GM18508 (cell line): Measurements from ENCODE around the gene THAP4.
"Not testable (repeated sequence)": the region's sequence is repeated elsewhere in the genome, so short reads cannot be mapped to it uniquely, and the experiment has no call there.

Source experiments
- ATAC-seq: cut with Tn5 transposase; IDR thresholded peaks from one replicate; pipeline ENCODE4 v1.9.1; 2021; ENCODE audit warnings: moderate number of reproducible peaks; ENCODE audit not compliant: insufficient read depth, unreplicated experiment

The THAP4 gene

DNA sequence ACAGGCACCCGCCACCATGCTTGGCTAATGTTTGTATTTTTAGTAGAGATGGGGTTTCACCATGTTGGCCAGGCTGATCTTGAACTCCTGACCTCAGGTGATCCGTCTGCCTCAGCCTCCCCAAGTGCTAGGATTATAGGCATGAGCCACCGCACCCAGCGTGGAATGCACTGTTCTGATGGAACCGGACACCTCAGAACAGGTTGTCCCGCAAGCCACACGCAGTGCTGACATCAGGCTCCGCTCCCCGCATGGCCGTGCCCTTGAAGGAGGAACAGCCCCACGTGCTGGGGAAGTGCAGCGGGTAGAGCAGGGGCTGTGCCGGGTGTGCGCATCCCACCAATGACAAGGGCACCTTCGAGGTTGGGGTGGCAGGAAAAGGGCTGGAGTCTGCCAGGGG lies 69.7 kb downstream of the THAP4 start:
- not testable (repeated sequence) for ATAC-seq

DNA sequence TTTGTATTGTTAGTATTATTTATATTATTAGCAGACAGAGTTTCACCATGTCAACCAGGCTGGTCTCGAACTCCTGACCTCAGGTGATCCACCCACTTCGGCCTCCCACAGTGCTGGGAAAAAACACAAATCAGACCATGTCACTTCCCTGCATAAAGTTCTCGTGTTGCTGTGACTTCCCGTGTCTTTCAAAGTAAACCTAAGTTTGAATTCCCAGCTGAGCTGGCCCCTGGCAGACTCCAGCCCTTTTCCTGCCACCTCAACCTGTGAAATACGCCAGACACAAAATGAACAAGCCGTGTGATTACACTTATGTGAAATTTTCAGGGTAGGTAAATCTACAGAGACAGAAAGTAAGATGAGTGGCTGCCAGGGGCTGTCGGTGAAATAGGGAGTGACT lies 70.5 kb downstream of the THAP4 start:
- no peak for ATAC-seq

DNA sequence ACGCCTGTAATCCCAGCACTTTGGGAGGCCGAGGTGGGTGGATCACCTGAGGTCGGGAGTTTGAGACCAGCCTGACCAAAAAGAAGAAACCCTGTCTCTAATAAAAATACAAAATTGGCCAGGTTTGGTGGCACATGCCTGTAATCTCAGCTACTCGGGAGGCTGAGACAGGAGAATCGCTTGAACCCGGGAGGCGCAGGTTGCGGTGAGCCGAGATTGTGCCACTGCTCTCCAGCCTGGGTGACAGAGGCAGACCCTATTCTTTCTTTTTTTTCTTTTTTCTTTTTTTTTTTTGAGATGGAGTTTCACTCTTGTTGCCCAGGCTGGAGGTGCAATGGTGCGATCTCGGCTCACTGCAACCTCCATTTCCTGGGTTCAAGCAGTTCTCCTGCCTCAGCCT lies 70.9 kb downstream of the THAP4 start:
- ATAC-seq = not testable (repeated sequence)

DNA sequence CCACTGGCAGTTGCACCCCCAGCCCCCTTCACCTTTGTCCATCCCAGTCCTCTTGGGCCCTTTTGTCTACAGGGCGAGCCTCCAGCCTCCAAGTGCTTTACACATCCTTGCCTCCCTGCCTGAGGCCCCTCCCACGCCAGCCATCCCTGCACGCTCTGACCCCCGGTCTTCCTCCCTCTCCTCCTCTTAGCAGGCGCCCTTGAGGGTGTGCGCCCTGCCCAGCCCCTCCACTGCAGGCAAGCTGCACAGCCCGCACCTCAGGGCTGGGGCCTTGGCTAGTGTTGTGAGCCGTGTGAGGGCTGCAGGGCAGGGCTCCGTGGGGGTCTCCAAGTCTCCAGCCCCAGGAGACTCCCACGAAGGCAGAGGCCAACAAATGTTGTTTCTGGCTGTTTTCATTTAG lies 71.5 kb downstream of the THAP4 start:
- ATAC-seq = no peak

DNA sequence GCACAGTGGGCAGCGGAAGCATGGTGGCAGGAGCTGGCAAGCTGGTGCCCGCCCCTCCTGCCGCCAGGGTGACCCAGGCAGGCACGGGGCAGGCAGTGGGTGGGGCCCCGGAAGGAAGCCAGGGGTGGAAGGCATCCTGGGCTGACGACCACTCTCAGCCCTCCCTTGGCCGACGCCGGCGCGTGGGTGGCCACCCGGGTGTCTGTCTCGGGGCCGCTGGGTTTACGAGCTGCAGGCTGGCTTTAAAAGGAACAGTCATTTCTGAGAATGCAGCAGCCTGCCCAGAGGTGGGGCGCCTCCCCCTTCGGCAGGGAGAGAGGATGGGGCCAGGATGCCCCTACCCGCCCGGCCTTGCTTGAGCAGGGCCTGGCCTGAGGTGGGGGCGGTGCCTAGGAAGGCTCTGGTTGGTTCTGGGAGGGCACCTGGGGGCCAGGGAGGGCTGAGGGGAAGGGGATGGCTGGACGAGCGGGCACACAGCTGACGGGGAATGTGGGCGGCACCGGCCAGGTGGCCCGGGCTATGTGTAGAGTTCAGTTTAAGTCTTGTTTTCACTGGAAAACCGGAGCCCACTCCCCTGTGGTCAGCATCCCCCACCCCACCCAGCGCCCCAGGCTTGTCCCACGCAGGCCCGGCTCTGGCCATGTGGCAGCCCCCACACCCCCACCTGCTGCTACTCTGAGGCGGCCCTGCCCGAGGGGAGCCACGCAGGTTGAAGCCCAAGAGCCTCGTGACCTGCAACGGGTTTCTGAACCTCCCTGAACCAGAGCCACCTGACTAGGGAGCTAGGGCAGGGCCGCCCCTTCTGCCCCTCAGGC lies 72.2 kb downstream of the THAP4 start:
- no peak for ATAC-seq

DNA sequence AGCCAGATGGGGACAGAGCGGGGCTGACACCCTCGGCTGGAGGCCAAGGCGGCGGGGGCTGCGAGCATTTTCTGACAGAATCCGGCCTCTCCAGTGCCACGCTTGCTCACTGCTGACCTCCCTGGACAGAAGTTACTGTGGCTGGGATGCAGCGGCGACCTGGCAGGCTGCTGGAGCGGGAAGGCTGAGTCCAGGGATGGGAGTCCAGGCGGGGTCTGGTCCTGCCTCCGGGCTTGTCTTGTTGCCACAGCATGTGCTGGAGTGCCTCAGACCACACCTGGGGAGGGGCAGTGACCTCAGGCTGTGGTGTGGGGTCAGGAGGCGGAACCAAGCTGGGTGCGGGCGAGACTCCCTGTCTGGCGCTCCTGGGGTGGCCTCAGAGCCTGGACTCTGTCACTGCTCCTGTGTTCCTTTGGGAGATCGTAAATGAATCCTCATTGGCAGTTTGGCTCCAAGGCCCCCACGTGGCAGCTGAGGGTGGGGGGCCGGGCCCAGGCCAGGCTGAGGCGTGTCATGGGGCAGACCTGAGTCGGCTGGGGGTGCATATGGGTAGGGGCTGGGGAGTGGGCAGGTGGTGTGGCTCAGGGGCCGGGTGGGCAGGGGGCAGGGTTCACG lies 72.9 kb downstream of the THAP4 start:
- no peak for ATAC-seq

DNA sequence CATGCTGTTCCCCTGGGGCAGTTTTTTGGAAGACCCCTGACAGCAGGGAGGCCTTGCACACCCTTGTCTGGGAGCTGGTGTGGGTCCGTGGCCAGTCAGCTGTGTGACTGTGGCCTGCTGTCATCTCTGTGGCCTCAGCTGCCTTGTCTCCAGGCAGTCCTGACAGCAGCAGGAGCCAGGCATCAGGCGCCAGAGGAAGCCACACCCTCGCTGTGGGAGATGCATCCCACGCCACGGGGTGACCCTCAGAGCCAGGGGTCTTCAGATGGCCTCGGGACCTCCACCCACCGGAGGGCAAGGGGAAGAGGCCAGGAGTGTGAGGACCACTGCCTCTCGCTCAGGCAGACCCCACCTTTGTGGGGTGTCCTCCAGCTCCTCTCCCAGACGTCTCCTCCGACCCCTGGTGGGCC lies 73.4 kb downstream of the THAP4 start:
- no peak for ATAC-seq

DNA sequence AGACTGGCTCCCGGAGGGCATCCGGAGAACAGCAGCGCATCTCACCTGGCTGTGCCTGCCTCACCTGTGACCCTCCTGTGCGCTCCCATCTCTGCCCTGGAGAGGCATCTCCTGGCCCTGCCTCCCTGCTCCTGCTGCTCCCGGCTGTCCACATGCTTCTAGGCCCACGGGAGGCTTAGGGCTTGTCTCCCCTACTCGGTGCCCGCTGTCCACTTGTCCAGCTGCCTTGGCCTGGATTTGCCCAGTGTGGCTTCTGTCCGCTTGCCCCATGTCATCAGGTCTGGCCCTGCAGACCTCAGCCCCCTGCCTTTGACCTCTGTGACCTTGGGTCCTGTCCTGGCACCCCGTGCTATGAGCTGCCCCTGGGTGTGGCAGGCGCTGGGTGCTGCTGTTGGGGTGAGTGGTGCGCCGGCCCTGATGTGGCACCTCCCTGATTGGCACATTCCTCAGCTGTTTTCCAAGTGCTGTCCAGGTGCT lies 73.9 kb downstream of the THAP4 start:
- no peak for ATAC-seq

DNA sequence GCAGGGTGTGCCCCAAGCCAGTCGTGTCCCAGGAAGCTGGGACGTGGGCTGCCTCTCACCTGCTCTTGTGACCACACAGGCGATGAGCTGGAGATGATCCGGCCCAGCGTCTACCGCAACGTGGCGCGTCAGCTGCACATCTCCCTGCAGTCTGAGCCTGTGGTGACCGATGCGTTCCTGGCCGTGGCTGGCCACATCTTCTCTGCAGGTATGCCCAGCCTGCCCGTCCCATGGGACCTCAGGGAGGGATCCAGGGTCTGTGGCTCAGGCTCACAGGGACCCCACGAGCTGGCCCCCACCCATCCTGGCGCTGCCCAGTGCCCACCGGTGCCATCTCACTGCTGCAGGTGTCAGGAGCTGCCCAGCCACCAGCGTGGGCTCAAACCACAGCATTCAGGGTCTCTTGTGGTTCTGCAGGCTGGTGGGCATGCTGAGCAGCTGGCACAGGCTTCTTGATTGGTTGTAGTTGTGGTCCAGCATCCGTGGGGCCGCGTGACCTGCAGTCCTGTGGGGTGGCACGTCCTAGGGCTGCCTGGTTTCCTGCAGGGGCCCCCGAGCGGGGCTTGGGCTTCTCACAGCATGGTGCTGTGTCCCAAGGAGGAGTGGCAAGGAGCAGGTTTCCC lies 74.6 kb downstream of the THAP4 start:
- ATAC-seq = no peak

DNA sequence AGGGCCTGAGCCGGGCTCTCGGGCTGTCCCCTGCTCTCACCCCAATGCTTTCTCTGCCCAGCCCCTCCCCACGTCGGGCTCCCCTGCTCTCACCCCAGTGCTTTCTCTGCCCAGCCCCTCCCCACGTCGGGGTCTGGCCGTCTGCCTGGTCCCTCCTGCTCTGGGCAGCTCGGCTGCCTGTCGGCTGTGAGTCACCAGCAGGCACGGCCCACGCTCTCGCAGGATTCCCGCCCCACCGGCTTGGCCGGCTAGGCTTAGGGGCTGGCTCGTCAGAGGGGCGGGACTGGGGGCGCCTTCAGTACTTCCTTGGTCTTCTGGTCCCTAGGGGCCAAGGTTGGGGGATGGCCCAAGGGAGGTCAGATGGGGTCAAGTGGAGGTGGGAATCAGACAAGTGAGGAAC lies 75.1 kb downstream of the THAP4 start:
- no peak for ATAC-seq

DNA sequence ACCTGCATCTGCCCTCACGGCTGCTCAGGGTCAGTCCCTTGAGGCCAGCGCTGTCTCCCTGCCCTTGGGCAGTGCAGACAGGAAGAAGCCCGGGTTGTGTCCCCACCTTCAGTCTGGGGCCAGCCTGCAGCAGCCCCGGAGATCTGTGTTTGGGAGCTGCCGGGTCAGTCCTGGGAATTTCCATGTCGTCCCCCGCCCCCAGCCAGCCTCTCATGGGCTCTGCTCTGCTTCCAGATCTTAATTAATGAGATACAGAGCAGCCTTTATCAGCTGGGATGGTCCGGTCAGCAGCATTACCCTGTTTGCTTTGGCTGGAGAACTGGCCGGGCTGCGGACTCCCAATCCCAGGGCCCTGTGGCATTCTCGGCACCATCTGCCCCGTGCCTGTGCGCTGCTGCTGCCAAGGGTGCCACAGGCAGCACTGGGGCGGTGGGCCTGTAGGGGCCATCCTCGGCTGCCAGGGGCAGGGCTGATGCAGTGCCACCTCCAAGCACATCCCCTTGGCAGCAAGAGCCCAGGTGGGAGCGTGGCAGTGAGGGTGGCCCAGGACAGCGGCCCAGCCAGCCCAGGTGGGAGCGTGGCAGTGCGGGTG lies 76.0 kb downstream of the THAP4 start:
- ATAC-seq = no peak

DNA sequence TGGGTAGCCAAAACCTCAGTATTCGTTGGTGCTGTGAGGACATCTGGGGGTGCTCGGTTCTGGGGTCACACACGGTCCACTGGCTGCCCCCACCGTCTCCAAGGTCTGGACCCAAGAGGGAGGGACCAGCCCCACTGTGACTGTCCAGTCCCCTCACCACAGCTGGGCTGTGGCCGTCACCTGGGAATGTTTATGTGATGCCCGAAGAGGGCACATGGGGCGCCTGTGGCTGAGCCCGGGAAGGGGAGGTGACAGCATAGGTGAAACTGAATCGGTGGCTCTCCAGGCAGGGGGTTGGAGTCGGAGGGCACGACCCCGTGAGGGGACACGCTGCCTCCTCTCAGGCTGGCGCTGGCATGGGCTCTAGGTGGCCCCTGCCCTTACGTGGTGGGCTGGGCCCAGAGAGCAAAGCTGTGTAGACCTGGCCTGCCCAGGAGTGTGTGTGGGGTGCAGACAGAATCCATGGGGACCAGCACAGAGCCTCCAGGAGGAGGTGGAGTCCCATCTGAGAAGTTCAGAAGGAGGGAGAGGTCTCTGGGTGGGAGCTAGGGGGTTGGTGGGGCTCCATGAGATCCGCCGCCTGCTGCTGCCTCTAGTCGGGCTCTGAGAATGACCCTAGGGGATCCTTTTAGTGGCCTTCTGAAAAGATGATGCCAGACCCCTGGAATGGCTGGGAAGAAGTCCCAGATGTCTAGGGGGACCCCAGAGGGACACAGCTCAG lies 76.6 kb downstream of the THAP4 start:
- ATAC-seq = no peak

DNA sequence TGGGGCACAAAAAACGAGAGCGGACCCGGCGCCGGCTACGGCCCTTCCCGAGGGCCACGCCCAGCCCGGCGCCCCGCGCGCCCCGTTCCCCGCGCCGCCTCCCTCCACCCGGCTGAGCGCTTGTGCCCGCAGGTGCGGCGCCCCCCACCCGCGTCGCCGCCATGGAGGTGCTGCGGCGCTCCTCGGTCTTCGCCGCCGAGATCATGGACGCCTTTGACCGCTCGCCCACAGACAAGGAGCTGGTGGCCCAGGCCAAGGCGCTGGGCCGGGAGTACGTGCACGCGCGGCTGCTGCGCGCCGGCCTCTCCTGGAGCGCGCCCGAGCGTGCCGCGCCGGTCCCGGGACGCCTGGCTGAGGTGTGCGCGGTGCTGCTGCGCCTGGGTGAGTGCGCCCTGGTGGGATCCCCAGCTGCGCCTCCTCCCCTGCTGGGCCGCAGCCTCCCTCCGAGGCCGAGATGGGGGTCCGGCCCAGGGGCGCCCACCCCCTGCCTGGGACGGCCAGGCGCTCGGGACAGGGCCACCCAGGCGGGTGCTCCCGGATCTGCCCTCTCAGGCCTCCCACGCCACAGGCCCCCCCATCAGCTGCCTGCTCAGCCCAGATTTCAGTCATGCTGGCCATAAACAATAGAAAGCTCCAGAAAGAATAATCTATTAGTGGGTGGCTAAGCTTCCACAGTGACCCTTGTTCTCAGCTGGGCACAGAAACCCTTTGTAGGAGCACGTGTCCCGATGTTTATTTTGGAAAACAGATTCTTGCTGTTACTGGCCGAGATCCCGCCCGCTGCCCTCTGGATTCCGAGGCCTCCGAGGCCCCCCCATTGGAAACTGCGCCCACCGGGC lies 77.4 kb downstream of the THAP4 start:
- ATAC-seq = no peak

DNA sequence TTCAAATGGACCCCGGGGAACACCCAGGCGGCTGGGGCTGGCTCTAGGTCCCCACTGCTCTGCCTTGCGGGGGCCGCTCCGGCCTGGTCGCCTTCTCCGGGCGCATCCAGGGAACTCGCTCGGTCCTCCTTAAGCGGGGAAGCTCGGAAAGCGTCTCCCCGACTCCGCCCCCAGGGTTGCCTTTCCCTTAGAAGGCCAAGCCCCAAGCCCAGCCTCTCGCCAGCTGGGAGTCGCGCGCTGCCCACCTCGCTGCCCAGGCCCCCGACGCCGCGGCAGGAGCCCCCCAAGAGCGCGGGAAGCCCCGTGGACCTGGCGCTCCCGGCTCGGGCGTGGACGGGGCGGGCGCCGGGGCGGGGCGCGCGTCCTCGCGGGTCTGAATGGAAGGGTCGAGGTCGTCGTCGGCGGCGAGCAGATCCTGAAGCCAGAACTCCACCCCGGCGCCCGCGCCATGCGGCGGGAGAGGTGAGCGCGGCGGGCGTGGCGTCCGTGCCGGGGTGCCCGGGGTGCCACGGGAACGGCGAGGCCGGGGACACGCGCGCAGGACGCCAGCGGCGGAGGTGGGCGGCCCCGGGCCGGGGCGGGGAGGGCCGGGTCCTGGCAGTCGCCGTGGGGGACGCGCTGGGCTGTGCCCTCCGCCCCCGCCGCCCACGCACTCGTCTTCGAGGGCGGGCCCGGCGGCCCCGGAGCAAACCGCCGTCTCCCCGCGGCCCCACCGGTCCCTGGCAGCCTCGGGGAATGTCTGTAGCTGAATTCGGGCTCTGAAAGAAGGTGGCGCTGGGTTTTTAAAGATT lies 78.2 kb downstream of the THAP4 start, which contains the start of gene BOK:
Gene BOK (plus strand): TSS at position 214 of the 791 bp plus-strand sequence. CDS start 739 bp downstream, outside the sequence.
- no peak for ATAC-seq

DNA sequence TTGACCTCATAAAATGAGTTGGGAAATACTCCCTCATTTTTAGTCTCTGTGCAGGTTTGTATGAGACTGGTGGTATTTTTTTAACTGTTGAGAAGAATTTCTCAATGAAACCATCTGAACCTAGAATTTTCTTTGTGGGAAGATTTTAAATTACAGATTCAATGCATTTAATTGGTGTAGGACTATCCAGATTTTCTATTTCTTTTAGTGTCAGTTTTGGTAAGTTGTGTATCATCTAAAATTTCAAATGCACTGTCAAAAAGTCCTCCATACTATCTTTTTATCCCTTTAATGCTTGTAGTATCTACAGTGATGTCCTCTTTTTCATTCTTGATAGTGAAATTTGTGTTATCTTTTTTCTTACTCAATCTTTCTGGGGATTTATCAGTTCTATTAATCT lies 80.2 kb downstream of the THAP4 start:
- no peak for ATAC-seq

DNA sequence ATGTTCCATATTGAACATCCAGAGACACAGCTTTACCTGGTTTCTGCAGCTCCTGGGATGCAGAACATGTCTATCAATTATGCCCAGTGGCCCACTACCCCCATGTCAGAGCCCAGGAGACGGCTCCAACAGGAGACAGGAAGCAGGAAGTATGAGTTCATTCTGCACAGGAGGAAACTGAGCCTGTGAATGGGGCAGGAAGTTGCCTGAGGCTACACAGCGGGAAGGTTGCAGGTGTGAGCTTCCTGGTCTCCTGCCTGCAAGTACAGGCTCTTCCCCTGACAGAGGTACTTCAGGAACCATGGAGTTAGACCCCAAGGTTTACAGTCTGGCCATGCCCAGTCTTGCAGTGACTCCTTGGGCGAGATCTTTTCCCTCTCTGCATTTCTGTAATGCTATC lies 81.2 kb downstream of the THAP4 start:
- no peak for ATAC-seq

DNA sequence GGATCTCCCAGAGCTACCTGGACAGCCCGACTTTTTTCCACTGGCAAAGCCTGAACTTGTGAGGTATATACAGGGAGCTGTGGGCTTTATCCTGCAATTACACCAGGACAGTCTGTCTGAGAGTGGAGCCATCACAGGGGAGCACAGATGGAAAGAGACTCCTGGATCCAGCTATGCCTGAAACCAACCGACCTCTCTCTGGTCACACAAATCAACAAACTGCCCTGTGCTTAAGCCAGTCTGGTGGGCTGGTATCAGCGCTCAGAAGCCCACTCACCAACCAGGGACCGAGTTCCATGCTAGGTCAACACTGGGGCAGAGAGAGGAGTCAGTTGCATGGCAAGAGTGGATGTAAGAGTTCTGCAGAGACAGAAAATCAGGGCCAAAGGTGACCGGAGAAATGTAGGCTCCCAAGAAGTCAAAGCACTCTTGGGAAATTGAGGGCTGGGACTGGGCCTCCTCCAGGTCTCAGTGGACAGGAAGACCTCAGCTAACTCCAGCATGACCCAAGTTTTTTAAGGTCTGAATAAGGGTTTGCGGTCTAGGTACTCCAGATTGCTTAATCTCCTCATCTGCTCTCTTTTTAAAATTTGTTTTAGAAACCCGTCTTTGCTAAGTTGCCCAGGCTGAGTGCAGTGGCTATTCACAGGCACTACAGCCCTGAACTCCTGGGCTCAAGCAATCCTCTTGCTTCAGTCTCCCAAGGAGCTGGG lies 82.2 kb downstream of the THAP4 start:
- ATAC-seq = no peak

DNA sequence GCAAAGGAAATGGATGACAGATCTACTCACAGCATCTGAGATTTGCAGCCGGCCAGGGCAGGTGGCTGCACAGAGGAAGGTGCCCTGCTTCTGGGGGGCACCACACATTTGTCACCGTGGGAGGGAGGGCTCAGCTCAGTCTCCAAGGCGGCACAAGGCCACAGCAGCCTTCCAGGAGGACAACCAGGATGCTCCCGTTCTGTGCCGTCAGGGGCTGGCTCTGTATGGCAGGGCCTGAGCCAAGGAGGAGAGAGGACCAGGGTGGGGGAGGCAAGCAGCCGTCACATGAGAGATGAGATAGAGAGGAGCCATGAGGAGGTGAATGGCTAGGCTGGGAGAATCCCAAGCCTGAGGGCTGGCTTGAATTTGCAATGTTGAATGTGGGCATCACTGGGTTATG lies 83.0 kb downstream of the THAP4 start:
- ATAC-seq = no peak
